ENCODE measurements around the gene SF3A1. TPM values are rescaled to one million over a fixed set of nuclear protein-coding genes. Genes with fewer than 3 reads are reported as not detected.

The SF3A1 gene
- total and polyA plus RNA-seq, 2 of the 13 experiments (the other 11 are each of a cell fraction or from before 2014, with no cell fraction given) = 10.0 to 22.0 TPM

DNA sequence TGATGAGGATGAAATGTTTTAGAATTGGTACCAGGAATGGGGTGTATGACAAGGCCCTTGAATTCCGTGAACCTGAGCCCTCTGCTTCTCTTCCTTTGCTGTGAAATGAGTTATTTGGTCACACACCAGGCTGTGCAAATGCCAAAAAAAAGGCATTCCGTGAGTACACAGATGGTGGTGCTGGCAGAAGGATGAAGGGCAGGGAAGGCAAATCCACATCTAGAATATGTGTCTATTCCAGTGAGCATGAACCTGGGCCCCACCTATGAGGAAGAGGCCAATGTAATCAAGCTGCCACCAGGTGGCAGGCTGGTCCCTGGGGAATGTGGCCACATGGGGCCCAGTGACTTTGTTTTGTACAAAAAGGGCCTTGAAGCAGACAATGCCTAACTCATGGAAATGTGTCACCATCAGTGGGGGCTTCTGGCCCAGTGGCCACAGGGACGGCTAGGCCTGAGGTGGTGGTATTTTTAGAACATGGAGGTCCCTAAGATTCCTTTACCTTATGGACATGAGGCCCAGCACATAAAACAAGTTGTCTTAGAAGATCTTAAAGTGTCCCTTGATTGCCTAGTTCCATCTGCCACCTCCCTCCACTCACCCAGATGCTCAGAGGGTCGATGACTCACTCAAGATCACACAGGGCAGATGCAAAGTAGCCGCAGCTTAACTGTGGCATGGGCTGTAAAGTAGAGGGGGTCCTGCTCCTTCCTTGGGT lies 34.4 kb upstream of the SF3A1 start (continued):
- TF ChIP-seq CSRNP1 (CRISPR knock-in tag; IDR thresholded peaks at IDR 0.05) (peak; percentile 51; the same call in 1 of the 2 replicates), KDM2A (CRISPR knock-in tag; IDR thresholded peaks at IDR 0.05; ENCODE audit: borderline replicate concordance, low read depth) (peak; percentile 74), MLXIP (CRISPR knock-in tag; IDR thresholded peaks at IDR 0.05; ENCODE audit: borderline replicate concordance) (no peak), ZNF781 (CRISPR knock-in tag; IDR thresholded peaks at IDR 0.05; ENCODE audit: borderline replicate concordance, not compliant biosample characterization) (no peak), GTF2F1 (IDR thresholded peaks at IDR 0.05; ENCODE audit: low read length) (no peak), ZBED4 (CRISPR knock-in tag; IDR thresholded peaks at IDR 0.05; ENCODE audit: borderline replicate concordance) (peak; percentile 57; the same call in 1 of the 2 replicates), CTCF (CRISPR knock-in tag; IDR thresholded peaks at IDR 0.05) (peak; percentile 96), FOSL2 (CRISPR knock-in tag; IDR thresholded peaks at IDR 0.05) (peak; percentile 83), BHLHE40 (IDR thresholded peaks at IDR 0.05; ENCODE audit: low read length) (peak; percentile 29; the same call in 1 of the 2 replicates), ZSCAN20 (CRISPR knock-in tag; IDR thresholded peaks at IDR 0.05; ENCODE audit: borderline replicate concordance) (no peak), BORCS8-MEF2B (CRISPR knock-in tag; IDR thresholded peaks at IDR 0.05) (peak; percentile 68; the same call in 1 of the 2 replicates), NR2C2 (CRISPR knock-in tag; IDR thresholded peaks at IDR 0.05; ENCODE audit: borderline replicate concordance) (no peak)
- TF ChIP-seq, protein P1, sequence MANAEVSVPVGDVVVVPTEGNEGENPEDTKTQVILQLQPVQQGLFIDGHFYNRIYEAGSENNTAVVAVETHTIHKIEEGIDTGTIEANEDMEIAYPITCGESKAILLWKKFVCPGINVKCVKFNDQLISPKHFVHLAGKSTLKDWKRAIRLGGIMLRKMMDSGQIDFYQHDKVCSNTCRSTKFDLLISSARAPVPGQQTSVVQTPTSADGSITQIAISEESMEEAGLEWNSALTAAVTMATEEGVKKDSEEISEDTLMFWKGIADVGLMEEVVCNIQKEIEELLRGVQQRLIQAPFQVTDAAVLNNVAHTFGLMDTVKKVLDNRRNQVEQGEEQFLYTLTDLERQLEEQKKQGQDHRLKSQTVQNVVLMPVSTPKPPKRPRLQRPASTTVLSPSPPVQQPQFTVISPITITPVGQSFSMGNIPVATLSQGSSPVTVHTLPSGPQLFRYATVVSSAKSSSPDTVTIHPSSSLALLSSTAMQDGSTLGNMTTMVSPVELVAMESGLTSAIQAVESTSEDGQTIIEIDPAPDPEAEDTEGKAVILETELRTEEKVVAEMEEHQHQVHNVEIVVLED (CRISPR knock-in tag; IDR thresholded peaks at IDR 0.05; ENCODE audit: borderline replicate concordance) = peak; percentile 34; the same call in 1 of the 2 replicates
